Measurements from ENCODE around the gene CRYAA.
"Not testable (repeated sequence)": the region's sequence is repeated elsewhere in the genome, so short reads cannot be mapped to it uniquely, and the experiment has no call there.

CRYAA gene

GRCh38 chr21:43168708-43169107, at the start of gene CRYAA:
Gene CRYAA (plus strand): TSS chr21:43169008. CDS start chr21:43169100, 92 bp downstream.
- not testable (repeated sequence) for DNase-seq (ENCODE audit: low read depth in 2 of 2)

- not testable (repeated sequence) for DNase-seq (ENCODE audit: low read depth in 2 of 2)
These were observed 38.7 kb upstream of the CRYAA start for GRCh38 chr21:43130094-43130493.

- DNase-seq (ENCODE audit: low read depth in 2 of 2) = not testable (repeated sequence)
These were observed 34.3 kb upstream of the CRYAA start for GRCh38 chr21:43134520-43134919.

GRCh38 chr21:43138944-43139343, 29.9 kb upstream of the CRYAA start:
- DNase-seq (ENCODE audit: low read depth in 2 of 2) = not testable (repeated sequence)

- not testable (repeated sequence) for DNase-seq (ENCODE audit: low read depth in 2 of 2)
These were observed 27.4 kb upstream of the CRYAA start for GRCh38 chr21:43141407-43141806.

GRCh38 chr21:43146637-43147036, 22.2 kb upstream of the CRYAA start:
- DNase-seq (ENCODE audit: low read depth in 2 of 2) = not testable (repeated sequence)

- not testable (repeated sequence) for DNase-seq (ENCODE audit: low read depth in 2 of 2)
These were observed 20.8 kb upstream of the CRYAA start for GRCh38 chr21:43147999-43148398.

GRCh38 chr21:43149344-43149743, 19.5 kb upstream of the CRYAA start:
- not testable (repeated sequence) for DNase-seq (ENCODE audit: low read depth in 2 of 2)

- DNase-seq (ENCODE audit: low read depth in 2 of 2) = not testable (repeated sequence)
These were observed 15.2 kb upstream of the CRYAA start for GRCh38 chr21:43153601-43154000.

- DNase-seq (ENCODE audit: low read depth in 2 of 2) = not testable (repeated sequence)
These were observed 9.3 kb upstream of the CRYAA start for GRCh38 chr21:43159279-43160175.

GRCh38 chr21:43161826-43162707, 6.7 kb upstream of the CRYAA start:
- not testable (repeated sequence) for DNase-seq (ENCODE audit: low read depth in 2 of 2)

- DNase-seq (ENCODE audit: low read depth in 2 of 2) = not testable (repeated sequence)
These were observed 6.1 kb upstream of the CRYAA start for GRCh38 chr21:43162708-43163205.

- DNase-seq (ENCODE audit: low read depth in 2 of 2) = not testable (repeated sequence)
These were observed 4.0 kb upstream of the CRYAA start for GRCh38 chr21:43164823-43165222.

- not testable (repeated sequence) for DNase-seq (ENCODE audit: low read depth in 2 of 2)
These were observed 3.1 kb upstream of the CRYAA start for GRCh38 chr21:43165734-43166133.

GRCh38 chr21:43169230-43169886, 550 bp downstream of the CRYAA start:
- not testable (repeated sequence) for DNase-seq (ENCODE audit: low read depth in 2 of 2)

GRCh38 chr21:43169891-43170290, 1.1 kb downstream of the CRYAA start:
- DNase-seq (ENCODE audit: low read depth in 2 of 2) = not testable (repeated sequence)

GRCh38 chr21:43172812-43173211, 4.0 kb downstream of the CRYAA start:
- not testable (repeated sequence) for DNase-seq (ENCODE audit: low read depth in 2 of 2)

- not testable (repeated sequence) for DNase-seq (ENCODE audit: low read depth in 2 of 2)
These were observed 4.6 kb downstream of the CRYAA start for GRCh38 chr21:43173438-43173837.

- DNase-seq (ENCODE audit: low read depth in 2 of 2) = not testable (repeated sequence)
These were observed 5.1 kb downstream of the CRYAA start for GRCh38 chr21:43173930-43174329.

GRCh38 chr21:43174998-43175397, 6.2 kb downstream of the CRYAA start:
- DNase-seq (ENCODE audit: low read depth in 2 of 2) = not testable (repeated sequence)

- DNase-seq (ENCODE audit: low read depth in 2 of 2) = not testable (repeated sequence)
These were observed 7.8 kb downstream of the CRYAA start for GRCh38 chr21:43176621-43177020.
